Testis (tissue), 3 donors: Measurements from ENCODE around the gene SMYD3. TPM values are rescaled to one million over a fixed set of nuclear protein-coding genes. Genes with fewer than 3 reads are reported as not detected.

Experiments used
- DNase-seq: peaks from one replicate; pipeline ENCODE4 v3.0.0-alpha.2; 2019
- H3K27ac ChIP-seq, 2 donors: fragments of 200-600 bp; sonication (generic); one replicate each; pipeline ENCODE4 v1.5.1; 2019
- H3K27me3 ChIP-seq: fragments of 200-600 bp; sonication (generic); one replicate; pipeline ENCODE4 v1.5.1; 2019
- H3K36me3 ChIP-seq: fragments of 200-600 bp; sonication (generic); one replicate; pipeline ENCODE4 v1.5.1; 2017; ENCODE audit warnings: low read depth; ENCODE audit errors: missing control alignments
- H3K4me1 ChIP-seq: fragments of 200-600 bp; sonication (generic); one replicate; pipeline ENCODE4 v1.5.1; 2019
- H3K4me3 ChIP-seq, 2 donors: fragments of 200-600 bp; sonication (generic); one replicate each; pipeline ENCODE4 v1.5.1; 2017 to 2019
- H3K9me3 ChIP-seq: fragments of 200-600 bp; sonication (generic); one replicate; pipeline ENCODE4 v1.5.1; 2017
- CTCF ChIP-seq, 3 experiments: fragments of 450-650 bp in 2 of 3; fragments of 200-600 bp in 1 of 3; sonication (generic) in 1 of 3; IDR thresholded peaks; one replicate each; pipeline ENCODE4 v1.5.1; 2016 to 2019; ENCODE audit warnings: antibody characterized with exemption in 3 of 3, mild to moderate bottlenecking in 2 of 3, moderate library complexity in 1 of 3
- POLR2A ChIP-seq: fragments of 450-650 bp; IDR thresholded peaks from one replicate; pipeline ENCODE4 v1.6.1; 2017; ENCODE audit warnings: antibody characterized with exemption, mild to moderate bottlenecking, moderate library complexity
- whole genome bisulfite sequencing, 2 donors: methylation state at CpG; one replicate each; pipeline ENCODE4 v1.1.5; 2018; 5-methylcytosine and 5-hydroxymethylcytosine counted together
- intact Hi-C: fragments of 100-400 bp; cut with DNase I; formaldehyde crosslinking; loops from one replicate; pipeline ENCODE4 v1.15.1; 2023; ENCODE audit warnings: low total_unique reads
- polyA plus RNA-seq: library from polyadenylated mRNA; stranded (reverse); fragments of 350-450 nt; fragmentation: Illumina TruSeq; extraction: RNeasy Lipid Tissue Mini Kit (QIAGEN cat#74804); gene quantifications from one replicate; pipeline ENCODE4 v1.2.3, GENCODE V29; 2014; ENCODE audit warnings: low read depth, low replicate concordance; ENCODE audit not compliant: insufficient read depth
- total RNA-seq, 2 donors: library from RNA; depleted of rRNA; stranded (reverse); fragments of >200 nt; gene quantifications; one replicate each; pipeline ENCODE4 v1.2.3, GENCODE V29; 2016

Gene SMYD3
- total and polyA plus RNA-seq, 3 donors from 2014 or later: 23.0 to 38.8 (median 38.7) TPM

- H3K27me3 ChIP-seq: no peaks in the 10 kb centered on the region
- H3K36me3 ChIP-seq: no peaks in the 10 kb centered on the region
- H3K4me3 ChIP-seq: no peak overlapping the region
- no peak for DNase-seq
- no peak for TF ChIP-seq CTCF (IDR thresholded peaks at IDR 0.05)
- no peak for TF ChIP-seq POLR2A
- H3K9me3 ChIP-seq: no peaks in the 10 kb centered on the region
- intact Hi-C loops: no loop called here
- H3K27ac ChIP-seq: no peak overlapping the region
- H3K4me1 ChIP-seq: no peaks in the 10 kb centered on the region
- 80 to 94% methylated on average over 1 of the region's 1 CpG for WGBS, 2 donors
Observed at GRCh38 chr1:246544001-246544400, 36.9 kb upstream of the SMYD3 start.

- H3K27ac ChIP-seq: no peak overlapping the region
- H3K36me3 ChIP-seq: no peaks in the 10 kb centered on the region
- 88 to 89% methylated on average over 7 of the region's 7 CpGs for WGBS, 2 donors
- TF ChIP-seq POLR2A: no peak
- TF ChIP-seq CTCF (IDR thresholded peaks at IDR 0.05): no peak
- no peaks in the 10 kb centered on the region for H3K9me3 ChIP-seq
- intact Hi-C loops: no loop called here
- DNase-seq: no peak
- no peak overlapping the region for H3K4me3 ChIP-seq
- H3K4me1 ChIP-seq: no peaks in the 10 kb centered on the region
- H3K27me3 ChIP-seq: no peaks in the 10 kb centered on the region
Observed at GRCh38 chr1:246540738-246541491, 33.8 kb upstream of the SMYD3 start.

GRCh38 chr1:246537887-246538286 is 30.8 kb upstream of the SMYD3 start:
- Histone ChIP-seq H3K36me3 (no peaks in the 10 kb centered on the region), H3K27ac (no peak overlapping the region), H3K27me3 (no peaks in the 10 kb centered on the region), H3K9me3 (no peaks in the 10 kb centered on the region), H3K4me1 (no peaks in the 10 kb centered on the region), H3K4me3 (no peak overlapping the region)
- no peak for DNase-seq
- no peak for TF ChIP-seq POLR2A
- no peak for TF ChIP-seq CTCF (IDR thresholded peaks at IDR 0.05)
- intact Hi-C loops: no loop called here
- 86 to 92% methylated on average over 3 of the region's 3 CpGs for WGBS, 2 donors

- Histone ChIP-seq H3K4me1 (no peaks in the 10 kb centered on the region), H3K27ac (no peak overlapping the region), H3K4me3 (no peak overlapping the region), H3K27me3 (no peaks in the 10 kb centered on the region), H3K9me3 (no peaks in the 10 kb centered on the region), H3K36me3 (no peaks in the 10 kb centered on the region)
- no peak for DNase-seq
- WGBS, 2 donors: 73 to 81% methylated on average over 7 of the region's 7 CpGs
- no peak for TF ChIP-seq CTCF (IDR thresholded peaks at IDR 0.05)
- no peak for TF ChIP-seq POLR2A
- intact Hi-C loops: no loop called here
Observed at GRCh38 chr1:246537441-246537840, 30.4 kb upstream of the SMYD3 start.

- H3K27me3 ChIP-seq: no peaks in the 10 kb centered on the region
- no peaks in the 10 kb centered on the region for H3K9me3 ChIP-seq
- H3K27ac ChIP-seq: no peak overlapping the region
- H3K36me3 ChIP-seq: no peaks in the 10 kb centered on the region
- intact Hi-C loops: no loop called here
- TF ChIP-seq CTCF (IDR thresholded peaks at IDR 0.05) (no peak), POLR2A (no peak)
- H3K4me1 ChIP-seq: no peaks in the 10 kb centered on the region
- no peak for DNase-seq
- H3K4me3 ChIP-seq: no peak overlapping the region
- WGBS, 2 donors: 88 to 90% methylated on average over 1 of the region's 1 CpG
Observed at GRCh38 chr1:246534114-246534513, 27.0 kb upstream of the SMYD3 start.
